ACHN (cell line): ENCODE results near the gene TNFRSF6B.

Experiments used
- DNase-seq: peaks from one replicate; pipeline ENCODE4 v3.0.0-alpha.2; 2015
- in situ Hi-C: cut with HindIII; loops from 2 replicates; pipeline ENCODE4 v1.10.0; 2017; ENCODE audit warnings: low sequenced_read_pairs, low pct_ligation_motif_present, low pct_unique_long_range_greater_than_20kb

Gene TNFRSF6B

GRCh38 chr20:63693083-63693732, 3.2 kb upstream of the TNFRSF6B start:
- in situ Hi-C loops, result no loop called here
- DNase-seq, result no peak

GRCh38 chr20:63693733-63694583, 2.5 kb upstream of the TNFRSF6B start:
- DNase-seq, result no peak
- in situ Hi-C loops, result no loop called here

- no peak for DNase-seq
- in situ Hi-C loops, result no loop called here
Measured at GRCh38 chr20:63694584-63695423, 1.6 kb upstream of the TNFRSF6B start.

GRCh38 chr20:63695424-63696305, 787 bp upstream of the TNFRSF6B start:
- DNase-seq, result no peak
- in situ Hi-C loops, result no loop called here

- peak; percentile 66 for DNase-seq
- in situ Hi-C loops, result no loop called here
Measured at GRCh38 chr20:63696306-63696627, 185 bp upstream of the TNFRSF6B start.

- DNase-seq, result peak; percentile 22
Measured at GRCh38 chr20:63697357-63697867, 960 bp downstream of the TNFRSF6B start.

GRCh38 chr20:63697868-63698545, 1.6 kb downstream of the TNFRSF6B start:
- in situ Hi-C loops, result no loop called here
- DNase-seq, result peak; percentile 27

More at GRCh38 chr20:63697357-63697867, 960 bp downstream of the TNFRSF6B start:
- in situ Hi-C loops, result no loop called here

GRCh38 chr20:63698739-63699465, 2.5 kb downstream of the TNFRSF6B start:
- peak; percentile 82 for DNase-seq
- in situ Hi-C loops, result no loop called here

GRCh38 chr20:63699466-63700198, 3.2 kb downstream of the TNFRSF6B start:
- in situ Hi-C loops, result no loop called here
- DNase-seq, result no peak

- in situ Hi-C loops, result no loop called here
- DNase-seq, result no peak
Measured at GRCh38 chr20:63700199-63701050, 4.0 kb downstream of the TNFRSF6B start.

- DNase-seq, result no peak
- in situ Hi-C loops, result no loop called here
Measured at GRCh38 chr20:63701051-63701328, 4.5 kb downstream of the TNFRSF6B start.

- in situ Hi-C loops, result no loop called here
- DNase-seq, result no peak
Measured at GRCh38 chr20:63701329-63702035, 5.0 kb downstream of the TNFRSF6B start.

- no peak for DNase-seq
- in situ Hi-C loops, result no loop called here
Measured at GRCh38 chr20:63702036-63702665, 5.7 kb downstream of the TNFRSF6B start.

- no peak for DNase-seq
- in situ Hi-C loops, result no loop called here
Measured at GRCh38 chr20:63702751-63703470, 6.5 kb downstream of the TNFRSF6B start.
